Activated CD4-positive, CD25-positive, alpha-beta regulatory T cell (primary cell): ENCODE measurements around the gene FLT3.
"Not testable (repeated sequence)": the region's sequence is repeated elsewhere in the genome, so short reads cannot be mapped to it uniquely, and the experiment has no call there.

Source experiments
- DNase-seq, 4 experiments: peaks; one replicate each; lab custom pipeline; 2025; lab: John Stamatoyannopoulos, UW

FLT3 gene

DNA sequence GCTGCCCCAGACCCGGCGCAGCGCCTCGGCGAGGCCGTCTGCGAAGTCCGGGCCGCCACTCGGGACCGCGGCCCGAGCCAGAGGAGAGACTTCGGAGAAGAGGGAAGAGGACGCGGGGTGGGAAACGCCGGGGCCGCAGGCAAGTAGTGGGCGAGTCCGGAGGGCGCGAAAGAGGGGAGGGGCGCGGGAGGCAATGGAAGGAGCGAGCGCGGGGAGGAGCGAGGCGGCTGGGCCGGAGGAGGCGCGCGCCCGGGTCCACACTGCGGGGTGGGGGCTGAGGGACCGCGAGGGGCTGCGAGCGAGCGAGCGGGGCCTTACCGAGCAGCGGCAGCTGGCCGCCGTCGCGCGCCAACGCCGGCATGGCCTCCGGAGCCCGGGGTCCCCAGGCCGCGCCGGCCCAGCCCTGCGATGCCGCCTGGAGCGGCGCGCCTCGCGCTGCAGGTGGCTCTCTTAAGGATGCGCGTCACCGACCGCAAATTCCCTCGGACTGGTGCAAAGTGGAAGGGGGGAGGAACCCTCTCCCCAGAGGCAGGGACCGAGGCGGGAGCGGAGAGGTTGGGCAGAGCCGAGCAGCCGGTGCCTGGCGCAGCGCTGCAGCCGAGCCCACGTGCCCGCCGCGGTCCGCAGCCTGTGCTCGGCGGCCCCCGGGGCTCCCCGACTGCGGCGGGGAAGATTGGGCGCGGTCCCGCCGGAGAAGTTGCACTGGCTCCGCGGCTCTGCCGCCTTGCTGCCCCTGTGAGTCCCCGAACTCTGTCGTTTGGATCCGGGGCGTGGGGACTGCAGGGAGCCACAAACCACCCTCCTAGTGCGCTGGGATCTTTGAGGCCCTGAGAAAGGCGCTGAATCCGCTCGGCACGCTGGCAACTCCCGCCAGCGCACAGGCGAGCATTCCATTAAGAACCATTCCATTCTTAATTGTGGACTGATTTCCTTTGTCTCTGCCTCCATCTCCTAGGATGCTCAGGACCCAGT is at the start of gene FLT3:
Gene FLT3 (minus strand): TSS at position 427 of the 972 bp plus-strand sequence. CDS start 66 bp downstream, at position 361.
- no peak for DNase-seq

DNA sequence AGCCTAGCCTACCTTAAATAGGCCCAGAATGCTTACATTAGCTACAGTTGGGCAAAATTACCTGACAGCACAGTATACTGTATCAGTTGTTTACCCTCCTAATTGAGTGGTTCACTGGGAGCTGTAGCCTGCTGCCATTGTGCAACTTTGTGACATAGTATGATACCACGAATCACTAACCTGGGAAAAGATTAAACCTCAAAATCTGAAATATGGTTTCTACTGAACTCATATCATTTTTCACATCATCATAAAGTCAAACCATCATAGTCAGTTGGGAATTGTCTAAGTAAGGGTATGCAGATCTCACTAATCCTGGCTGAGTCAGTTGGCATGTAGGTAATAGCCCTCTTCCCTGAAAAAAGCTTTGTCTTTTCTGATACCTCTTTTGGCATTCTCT is 47.1 kb upstream of the FLT3 start:
- DNase-seq = no peak

DNA sequence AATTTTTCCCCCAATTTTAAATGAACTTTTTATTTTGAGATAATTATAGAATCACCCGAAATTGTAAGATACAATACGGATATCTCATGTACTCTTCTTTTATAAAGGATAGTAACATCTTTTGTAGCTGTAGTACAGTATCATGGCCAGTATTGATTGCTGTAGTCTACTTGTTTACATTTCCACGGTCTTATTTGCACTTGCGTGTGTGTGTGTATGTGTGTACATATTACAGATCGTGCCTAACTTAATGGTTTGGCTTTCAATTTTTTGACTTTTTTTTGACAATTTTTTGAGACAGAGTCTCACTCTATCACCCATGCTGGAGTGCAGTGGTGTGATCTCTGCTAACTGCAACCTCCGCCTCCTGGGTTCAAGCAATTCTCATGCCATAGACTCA is 44.7 kb upstream of the FLT3 start:
- no peak for DNase-seq

DNA sequence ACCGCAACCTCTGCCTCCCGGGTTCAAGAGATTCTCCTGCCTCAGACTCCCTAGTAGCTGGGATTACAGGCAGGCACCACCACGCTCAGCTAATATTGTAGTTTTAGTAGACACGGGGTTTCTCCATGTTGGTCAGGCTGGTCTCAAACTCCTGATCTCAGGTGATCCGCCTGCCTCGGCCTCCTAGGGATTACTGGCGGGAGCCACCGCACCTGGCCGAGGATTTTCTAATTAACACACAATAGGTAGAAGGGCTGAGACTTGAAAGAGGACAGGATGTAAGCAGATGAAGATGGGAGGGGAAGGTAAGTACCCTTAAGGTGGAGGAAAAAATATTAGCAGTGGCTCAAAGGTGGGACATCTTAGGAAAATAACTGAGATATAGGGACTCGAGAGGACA is 41.2 kb upstream of the FLT3 start:
- not testable (repeated sequence) for DNase-seq

DNA sequence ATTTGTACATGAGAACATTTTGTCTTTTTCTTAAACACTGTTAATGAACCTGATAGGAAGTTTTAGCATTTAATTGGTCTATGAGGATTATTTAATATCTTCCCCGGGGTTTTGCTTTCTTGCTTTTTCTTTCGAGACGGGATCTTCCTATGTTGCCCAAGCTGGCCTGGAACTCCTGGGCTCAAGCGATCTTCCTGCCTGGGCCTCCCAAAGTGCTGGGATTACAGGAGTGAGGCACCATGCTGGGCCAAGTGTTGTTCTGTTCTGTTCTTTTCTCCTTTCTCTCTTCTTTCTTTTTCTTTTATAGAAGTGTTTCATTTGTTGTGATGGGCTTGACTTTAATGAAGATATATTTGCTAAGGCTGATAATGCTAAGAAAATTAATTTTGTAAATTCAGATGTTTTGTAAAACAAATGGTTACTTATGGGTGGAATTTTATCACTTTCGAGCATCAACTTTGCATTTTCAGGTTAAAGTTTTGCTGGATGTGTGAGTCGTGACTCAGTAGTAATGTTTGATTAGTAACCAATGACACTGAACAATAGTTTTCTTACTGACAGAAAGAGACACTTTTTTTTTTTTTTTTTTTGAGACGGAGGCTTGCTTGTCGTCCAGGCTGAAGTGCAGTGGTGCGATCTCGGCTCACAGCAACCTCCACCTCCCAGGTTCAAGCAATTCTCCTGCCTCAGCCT is 40.2 kb upstream of the FLT3 start:
- no peak for DNase-seq

DNA sequence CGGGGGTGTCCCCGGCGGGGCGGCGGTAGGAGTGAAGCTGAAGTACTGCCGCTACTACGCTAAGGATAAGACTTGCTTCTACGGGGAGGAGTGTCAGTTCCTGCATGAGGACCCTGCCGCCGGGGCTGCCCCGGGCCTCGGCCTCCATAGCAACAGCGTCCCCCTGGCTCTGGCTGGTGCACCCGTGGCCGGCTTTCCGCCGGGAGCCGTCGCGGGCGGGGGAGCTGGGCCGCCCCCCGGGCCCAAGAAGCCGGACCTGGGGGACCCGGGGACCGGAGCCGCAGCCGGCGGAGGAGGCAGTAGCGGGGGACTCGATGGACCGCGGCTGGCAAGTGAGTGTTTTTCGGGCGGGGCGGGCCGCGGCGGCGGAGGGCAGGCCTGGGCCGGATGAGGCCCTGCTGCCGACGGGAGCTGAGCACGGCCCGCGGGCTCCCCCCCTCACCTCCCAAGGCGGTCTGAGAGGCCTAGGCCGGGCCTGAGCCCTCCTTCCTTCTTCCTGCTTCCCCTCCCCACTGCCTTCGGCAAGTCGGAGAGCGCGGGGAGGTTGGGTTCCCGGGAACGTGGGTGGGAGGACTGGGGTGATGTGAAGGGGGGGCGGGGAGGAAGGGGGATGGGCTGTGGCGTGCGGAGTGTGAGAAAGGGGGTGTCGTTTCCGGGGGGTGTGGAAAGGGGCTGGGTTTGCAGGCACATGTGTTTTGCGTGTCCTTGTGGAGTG is 38.5 kb upstream of the FLT3 start:
- peak; percentile 71 to 85 (median 81) for DNase-seq

DNA sequence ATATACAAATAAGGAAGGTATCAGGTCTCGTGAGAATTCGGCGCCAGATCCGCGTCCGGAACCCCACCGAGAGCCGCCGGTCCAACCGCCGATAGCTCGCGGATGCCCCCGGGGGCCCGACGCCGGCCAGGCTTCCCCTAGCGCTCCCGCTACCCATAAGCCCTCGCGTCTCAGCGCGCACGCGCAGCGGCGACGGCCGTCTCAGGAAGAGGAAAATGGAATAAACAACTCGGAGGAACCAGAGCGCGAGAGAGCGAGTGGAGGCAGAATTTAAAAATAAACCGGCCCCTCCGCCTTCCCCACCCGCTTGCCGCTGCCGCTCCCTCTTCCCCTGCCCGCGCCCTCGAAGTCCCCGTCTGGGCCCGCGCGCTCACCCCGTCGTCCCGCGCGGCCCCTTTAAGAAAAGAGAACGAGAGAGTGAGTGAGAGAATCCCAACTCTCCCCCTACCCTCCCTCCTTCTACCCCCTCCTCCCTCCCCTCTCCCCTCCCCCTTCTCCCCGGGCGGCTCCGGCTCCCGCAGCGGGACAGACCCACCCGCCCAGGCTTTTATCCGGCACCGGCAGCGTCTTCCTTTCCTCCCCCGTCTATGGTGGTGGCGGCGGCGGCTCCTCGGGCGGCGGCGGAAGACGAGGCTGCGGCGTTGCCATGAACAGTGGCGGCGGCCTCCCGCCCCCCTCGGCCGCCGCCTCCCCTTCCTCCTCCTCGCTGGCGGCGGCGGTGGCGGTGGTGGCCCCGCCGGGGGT is 37.8 kb upstream of the FLT3 start, which contains the start of gene PAN3:
Gene PAN3 (plus strand): TSS at position 534 of the 744 bp plus-strand sequence. CDS start 113 bp downstream, at position 647.
- DNase-seq = peak; percentile 70 to 87 (median 84)

DNA sequence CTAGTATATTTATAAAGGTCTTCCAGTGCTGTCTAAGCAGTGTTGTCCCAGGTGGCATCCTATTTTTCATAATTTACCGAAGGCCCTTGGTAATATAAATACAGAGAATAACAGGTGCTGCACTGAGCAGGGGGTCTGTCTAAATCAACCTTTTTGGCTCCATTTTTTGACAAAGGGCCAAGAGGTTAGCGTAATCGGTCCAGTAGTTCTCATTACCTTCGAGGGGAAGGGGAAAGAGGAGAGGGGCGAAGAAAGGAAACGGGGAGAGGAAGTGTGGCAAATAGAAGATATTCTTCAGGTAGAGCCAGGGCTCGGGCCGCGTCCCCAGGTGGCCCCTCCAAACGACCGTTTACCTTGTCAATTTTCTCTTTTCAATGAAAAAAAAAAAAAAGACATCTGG is 37.2 kb upstream of the FLT3 start:
- DNase-seq = no peak

DNA sequence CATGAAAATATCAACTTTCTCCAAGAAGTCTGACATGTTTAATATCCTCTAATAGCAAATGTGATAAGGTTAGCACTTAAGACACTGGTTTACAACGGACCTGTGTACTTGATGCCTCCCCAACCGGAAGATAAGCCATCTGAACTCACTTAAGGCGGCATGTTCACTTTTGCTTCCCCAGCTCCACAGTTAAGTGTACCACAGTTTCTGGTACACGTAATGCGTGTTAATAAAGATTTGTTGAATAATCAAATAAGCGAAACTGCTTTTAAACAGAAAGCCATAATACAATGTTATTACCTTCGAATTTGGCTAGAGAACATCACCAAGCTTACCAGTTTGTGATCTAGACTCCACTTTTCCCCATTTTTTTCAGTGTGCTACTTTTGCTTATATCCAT is 36.5 kb upstream of the FLT3 start:
- no peak for DNase-seq

DNA sequence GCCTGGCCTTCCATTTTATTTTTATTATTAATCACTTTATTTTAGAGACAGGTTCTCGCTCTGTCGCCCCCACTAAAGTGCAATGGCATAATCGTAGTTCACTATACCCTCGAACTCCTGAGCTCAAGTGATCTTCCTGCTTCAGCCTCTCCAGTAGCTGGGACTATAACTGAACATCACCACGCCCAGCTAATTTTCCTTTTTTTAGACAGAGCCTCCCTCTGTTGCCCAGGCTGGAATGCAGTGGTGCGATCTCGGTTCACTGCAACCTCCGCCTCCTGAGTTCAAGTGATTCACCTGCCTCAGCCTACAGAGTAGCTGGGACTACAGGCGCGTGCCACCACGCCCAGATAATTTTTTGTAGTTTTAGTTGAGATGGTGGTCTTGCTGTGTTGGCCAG is 31.3 kb upstream of the FLT3 start:
- DNase-seq = no peak

DNA sequence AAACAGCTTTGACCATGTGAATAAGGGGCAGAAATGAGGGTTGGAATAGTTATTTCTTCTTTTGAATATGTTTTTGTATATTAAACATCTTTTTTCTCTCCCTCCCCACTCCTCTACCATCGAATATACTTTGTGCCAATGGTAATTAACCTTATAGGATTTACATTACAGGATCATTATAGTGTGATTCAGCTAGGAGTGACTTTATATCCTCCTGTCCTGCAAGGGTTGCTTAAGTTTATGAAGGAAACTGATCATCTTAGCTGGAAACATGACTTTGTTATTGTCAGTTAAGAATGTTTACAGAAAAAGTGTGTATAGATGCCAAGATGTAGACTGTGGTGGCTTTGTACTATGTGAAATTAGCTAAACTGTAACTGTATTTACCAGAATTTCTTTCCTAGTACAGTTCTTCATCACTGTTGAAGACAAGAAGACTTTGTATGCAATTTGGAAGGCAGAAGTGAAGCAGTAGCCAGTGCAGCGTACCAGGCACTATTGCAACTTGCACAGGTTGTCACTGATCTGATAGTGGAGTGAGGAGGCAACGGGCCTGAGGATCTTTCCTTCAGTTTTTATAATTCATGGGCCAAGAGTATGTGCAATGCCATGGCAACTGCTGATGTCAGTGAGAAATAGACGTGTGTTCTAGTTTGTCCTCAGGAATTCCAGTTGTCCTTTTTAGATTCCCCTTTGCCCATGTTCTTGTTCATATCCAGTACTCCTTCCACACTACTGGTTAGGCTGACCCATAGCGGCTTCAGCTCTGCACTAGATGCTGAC is 29.7 kb upstream of the FLT3 start:
- DNase-seq = no peak

DNA sequence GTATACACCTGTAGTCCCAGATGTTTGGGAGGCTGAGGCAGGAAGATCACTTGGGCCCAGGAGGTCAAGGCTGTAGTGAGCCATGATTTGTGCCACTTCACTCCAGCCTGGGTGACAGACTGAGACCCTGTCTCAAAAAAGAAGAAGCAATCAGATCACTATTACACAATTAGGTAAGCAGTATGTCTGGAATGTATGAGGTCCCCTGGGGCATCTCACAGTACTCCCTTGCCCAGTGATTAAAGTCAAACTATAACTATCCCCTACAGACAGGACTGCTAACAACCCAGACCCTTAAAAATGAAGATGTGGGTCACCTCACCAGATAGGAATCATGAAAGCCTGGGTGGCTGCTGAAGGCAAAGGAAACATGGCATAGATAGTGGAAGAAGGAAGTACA is 28.6 kb upstream of the FLT3 start:
- DNase-seq = no peak

DNA sequence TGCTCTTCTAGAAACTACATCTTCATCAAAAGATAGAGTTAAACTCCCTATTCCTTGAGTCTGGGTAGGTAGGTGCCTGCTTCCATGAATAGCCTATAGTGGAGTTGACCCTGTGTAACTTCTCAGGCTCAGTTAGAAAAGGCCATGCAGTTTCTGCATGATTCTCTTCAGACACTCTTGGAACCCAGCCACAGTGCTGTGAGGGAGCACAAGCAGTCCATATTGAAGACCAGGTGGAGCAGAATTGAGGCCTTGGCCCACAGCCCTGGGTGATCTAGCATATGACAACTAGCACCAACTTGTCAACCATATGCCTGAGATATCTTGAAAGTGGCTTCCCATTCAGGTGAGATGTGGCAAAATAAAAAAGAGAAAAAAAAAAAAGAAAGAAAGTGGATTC is 27.7 kb upstream of the FLT3 start:
- DNase-seq = no peak

DNA sequence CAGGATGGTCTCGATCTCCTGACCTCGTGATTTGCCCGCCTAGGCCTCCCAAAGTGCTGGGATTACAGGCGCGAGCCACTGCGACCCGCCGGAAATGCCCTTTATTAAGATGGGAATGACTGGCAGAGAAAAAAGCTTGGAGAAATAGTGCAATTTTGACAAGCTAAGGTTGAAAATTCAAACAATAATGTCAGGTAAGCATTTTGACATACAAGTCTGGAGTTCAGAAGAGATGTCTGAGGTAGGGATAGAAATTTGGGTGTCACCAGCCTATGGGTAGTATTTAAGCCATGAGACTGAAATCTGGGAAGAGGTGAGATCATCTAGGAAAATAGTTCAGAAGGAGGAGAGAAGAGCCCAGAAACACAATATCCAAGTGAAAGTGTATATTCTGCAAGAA is 20.8 kb upstream of the FLT3 start:
- DNase-seq = no peak

DNA sequence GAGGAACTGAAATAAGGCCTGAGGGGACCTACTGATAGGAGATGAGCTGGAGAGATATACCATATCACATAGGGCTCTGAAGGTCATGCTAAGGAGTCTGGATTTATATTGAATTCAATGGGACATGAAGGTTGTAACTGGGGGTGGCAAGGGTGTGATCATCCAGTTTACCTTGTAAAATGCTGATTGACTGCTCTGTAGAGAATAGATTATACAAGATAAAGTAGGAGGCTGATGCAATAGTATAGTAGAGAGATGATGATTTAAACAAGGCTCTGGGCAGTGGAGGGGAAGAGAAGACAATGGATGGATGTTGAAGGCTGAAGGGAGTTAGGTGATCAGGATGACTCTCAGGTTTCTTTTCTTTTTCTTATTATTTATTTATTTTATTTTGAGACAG is 19.9 kb upstream of the FLT3 start:
- no peak for DNase-seq

DNA sequence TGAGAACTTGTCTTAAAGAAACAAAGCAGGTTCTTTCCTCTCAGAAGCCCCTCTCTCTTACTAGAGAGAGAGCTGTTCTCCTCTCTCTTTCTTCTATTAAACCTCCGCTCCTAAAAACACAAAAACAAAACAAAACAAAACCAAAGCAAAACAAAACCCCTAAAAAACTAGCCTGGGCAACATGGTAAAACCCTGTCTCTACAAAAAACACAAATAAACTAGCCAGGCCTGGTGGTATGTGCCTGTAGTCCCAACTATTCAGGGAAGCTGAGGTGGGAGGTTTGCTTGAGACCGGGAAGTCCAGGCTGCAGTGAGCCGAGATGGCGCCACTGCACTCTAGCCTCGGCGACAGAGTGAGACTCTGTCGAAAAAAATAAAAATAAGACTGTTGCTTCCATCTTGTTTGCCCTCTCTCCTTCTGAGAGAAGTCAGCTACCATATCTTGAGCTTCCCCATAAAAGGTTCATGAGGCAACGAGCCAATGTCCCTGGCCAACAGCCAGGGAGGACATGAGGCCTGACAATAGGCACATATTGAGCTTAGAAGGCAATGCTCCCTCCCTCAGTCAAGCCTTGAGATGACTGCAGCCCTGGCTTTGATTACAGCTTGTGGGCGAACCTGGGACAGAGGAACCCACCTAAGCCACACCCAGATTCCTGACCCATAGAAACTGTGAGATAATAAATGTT is 17.5 kb upstream of the FLT3 start:
- no peak for DNase-seq

DNA sequence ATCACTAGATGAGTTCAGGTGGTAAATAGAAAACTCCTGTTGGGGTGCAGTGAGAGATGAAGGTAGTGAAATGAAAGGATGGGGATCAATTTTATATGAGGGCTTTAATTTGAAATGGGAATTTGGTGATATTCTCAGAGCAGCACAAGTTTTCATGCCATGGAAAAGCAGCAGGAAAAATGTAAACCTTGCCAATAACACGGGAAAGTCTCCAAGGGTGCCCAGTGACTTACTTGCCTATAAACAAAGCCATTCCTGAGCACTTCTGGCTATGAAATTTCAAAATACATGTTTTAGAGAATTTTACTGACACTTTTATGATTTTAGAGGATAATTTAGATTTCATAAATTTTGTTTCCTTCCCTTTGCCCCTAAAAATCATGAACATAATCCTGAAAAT is 16.4 kb upstream of the FLT3 start:
- no peak for DNase-seq

DNA sequence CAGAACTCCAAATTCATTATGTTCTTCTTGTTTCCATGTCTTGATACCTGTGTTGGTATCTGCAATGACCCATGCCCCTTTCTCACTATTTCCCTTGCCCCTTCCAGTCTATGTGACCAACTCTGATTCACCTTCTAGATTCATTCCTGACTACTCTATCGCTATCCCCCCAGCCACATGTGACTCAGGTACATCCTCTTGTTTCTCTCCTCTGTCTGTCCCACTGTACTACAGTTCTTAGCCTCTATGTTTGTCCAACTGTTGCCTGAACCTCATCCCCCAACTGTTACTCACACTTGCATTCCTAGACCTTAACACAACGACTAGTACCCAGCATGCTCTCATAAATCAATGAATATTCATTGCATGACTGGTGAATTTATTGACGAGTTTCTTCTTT is 10.0 kb upstream of the FLT3 start:
- DNase-seq = no peak

DNA sequence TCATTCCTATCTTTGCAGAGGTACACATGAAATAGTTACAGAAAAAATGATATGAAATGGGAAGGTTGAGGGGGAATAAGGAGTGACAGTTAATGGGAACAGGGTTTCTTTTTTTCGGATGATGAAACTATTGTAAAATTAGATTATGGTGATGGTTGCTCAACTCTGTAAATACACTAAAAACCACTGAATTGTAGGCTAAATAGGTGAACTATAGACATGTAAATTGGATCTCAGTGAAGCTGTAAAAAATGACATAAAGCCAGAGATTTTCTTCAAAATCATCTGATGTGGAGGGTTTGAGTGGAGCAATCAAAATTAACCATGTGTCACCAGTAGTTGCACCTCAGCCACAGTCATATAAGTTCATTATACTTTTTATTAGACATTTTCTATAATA is 6.6 kb upstream of the FLT3 start:
- no peak for DNase-seq

DNA sequence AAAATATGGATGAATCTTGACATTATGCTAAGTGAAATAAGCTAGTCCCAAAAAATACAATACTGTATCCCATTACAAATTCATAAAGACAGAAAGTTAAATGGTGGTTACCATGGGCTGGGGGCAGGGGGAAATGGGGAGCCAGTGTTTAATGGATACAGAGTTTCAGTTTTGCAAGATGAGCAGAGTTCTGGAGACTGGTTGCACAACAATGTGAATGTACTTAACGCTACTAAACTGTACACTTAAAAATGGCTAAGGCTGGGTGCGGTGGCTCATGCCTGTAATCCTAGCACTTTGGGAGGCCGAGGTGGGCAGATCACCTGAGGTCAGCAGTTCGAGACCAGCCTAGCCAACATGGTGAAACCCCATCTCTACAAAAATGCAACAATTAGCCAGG is 1.5 kb upstream of the FLT3 start:
- not testable (repeated sequence) for DNase-seq
